GM19351 (cell line): ENCODE measurements around the gene PLEKHA1.

Source experiments
- ATAC-seq: cut with Tn5 transposase; IDR thresholded peaks from one replicate; pipeline ENCODE4 v1.9.1; 2021; ENCODE audit warnings: mild to moderate bottlenecking, moderate library complexity; ENCODE audit not compliant: unreplicated experiment

The PLEKHA1 gene

DNA sequence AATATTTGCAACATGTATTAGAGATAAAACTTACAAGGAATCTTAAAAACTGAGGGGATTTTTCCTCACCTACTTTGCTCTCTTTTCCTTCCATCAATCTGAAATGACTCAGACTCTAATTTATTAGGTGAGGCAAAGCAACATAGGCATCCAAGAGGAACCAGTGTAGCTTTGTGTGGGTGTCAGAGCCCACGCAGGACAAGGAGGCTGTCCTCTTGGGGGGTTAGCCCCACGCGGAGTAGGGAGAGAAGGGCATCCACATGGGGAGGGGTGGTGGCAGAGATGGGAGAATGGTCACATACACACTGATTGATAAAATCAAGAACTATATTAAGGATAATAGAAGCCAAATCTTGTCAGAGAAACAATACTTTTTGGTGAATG, 46.1 kb downstream of the PLEKHA1 start:
- ATAC-seq = no peak

DNA sequence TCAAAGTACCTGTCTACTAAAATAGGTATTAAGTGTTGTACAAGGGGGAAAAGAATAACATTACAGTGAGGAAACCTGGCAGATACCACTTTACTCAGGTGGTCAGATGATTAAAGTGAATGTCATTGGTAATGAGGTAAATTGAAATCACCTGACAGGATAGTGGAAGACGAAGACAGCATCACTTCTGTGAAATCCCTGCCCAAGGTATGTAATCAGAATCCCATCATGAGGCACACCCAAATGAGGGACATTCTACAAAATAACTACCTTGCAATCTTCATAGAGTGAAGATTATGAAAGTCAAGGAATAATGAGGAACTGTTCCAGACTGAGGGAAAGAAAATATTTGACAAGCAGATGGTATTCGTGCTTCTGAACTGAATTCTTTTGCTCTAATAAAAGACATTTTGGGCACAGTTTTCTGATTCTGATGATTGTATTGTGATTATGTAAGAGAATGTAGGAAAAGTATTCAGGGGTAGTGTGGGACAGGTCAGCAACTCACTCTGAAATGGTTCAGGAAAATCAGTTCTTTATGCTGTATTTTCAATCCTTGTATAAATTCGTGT, 46.6 kb downstream of the PLEKHA1 start:
- no peak for ATAC-seq

- ATAC-seq = no peak
These were observed 47.2 kb downstream of the PLEKHA1 start for GRCh38 chr10:122421742-122422141.

- no peak for ATAC-seq
These were observed 47.9 kb downstream of the PLEKHA1 start for GRCh38 chr10:122422266-122422989.

DNA sequence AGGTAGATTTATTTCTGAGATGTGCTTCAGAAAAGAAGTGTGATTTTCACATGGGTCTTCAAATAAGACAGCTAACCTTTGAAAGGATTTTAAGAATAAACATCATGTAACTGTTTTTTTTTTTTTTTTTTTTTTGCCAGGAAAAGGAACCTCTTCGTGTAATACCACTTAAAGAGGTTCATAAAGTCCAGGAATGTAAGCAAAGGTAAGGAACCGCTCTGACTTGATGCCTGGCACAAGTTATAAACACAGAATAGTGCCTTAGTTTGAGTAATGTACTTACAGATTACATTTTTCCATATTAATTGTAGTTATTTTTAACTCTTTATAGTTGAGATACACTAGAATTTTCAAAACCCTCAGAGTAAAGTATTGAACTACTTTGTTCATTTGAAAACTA, 49.6 kb downstream of the PLEKHA1 start:
- no peak for ATAC-seq

DNA sequence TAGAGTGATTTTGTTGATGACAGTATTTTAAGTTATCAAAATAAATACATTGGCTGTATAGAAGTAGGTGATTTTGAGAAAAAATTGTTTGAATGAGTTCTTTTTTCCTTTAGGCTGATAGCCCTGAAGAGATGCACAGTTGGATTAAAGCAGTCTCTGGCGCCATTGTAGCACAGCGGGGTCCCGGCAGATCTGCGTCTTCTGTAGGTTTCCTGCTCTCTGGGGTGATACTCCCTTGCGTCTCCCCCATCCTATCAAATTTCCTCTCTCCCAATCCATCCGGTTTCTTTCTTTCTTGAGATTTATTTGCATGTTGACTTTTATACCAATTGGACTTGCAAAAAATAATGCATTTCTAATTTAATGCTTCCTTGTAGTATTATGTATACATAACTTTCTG, 52.3 kb downstream of the PLEKHA1 start:
- no peak for ATAC-seq

DNA sequence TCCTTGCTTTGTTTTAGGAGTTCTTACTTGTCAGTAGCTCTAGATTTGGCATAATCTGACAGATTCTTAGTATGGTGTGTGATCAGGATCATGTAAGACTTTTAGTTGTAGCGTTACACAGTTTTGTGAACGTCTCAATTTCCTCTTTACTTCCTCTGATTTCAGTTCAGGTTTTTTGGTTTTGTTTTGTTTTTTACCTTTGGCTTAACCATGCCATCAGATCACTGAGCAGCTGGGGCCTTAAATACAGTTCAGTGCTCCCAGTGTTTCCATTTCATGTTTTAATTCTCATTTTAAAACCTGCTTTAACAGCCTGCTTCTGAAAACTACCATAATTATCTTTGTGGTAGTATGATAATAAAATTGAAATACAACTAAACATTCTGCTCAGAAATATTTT, 52.8 kb downstream of the PLEKHA1 start:
- ATAC-seq = no peak

GRCh38 chr10:122435212-122435827, 60.8 kb downstream of the PLEKHA1 start:
- no peak for ATAC-seq

GRCh38 chr10:122441961-122442360, 67.5 kb downstream of the PLEKHA1 start:
- ATAC-seq = no peak

GRCh38 chr10:122445469-122445868, 71.0 kb downstream of the PLEKHA1 start:
- ATAC-seq = no peak

DNA sequence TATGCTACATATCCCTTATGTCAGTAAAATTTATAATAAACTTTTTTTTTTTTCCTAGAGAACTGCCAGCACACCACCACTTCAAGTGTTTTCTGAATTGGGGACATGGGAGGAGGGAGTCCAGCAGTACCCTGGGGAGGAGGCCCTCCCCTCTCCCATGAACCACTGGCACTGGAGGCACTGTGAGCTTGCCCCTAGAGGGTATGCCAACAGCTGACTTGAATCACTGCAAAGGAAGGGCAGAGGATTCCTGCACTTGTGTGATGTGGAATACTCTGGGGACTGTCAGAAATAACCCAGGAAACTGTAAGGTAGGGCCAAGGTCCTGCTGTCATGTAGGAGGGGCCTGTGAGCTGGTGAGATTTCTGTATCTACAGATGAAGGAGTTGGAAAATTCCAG, 71.4 kb downstream of the PLEKHA1 start:
- ATAC-seq = no peak

- no peak for ATAC-seq
These were observed 72.3 kb downstream of the PLEKHA1 start for GRCh38 chr10:122446668-122447423.

GRCh38 chr10:122448600-122448999, 74.1 kb downstream of the PLEKHA1 start:
- ATAC-seq = no peak

- ATAC-seq = no peak
These were observed 74.6 kb downstream of the PLEKHA1 start for GRCh38 chr10:122449153-122449552.

- ATAC-seq = no peak
These were observed 76.0 kb downstream of the PLEKHA1 start for GRCh38 chr10:122450353-122450990.

GRCh38 chr10:122454071-122454470, 79.6 kb downstream of the PLEKHA1 start:
- ATAC-seq = no peak

- no peak for ATAC-seq
These were observed 80.1 kb downstream of the PLEKHA1 start, which contains the start of gene ARMS2 for GRCh38 chr10:122454603-122455080. TSS of gene ARMS2 (plus strand) at chr10:122454653. CDS start at chr10:122454728, 75 bp downstream.

- ATAC-seq = no peak
These were observed 81.0 kb downstream of the PLEKHA1 start for GRCh38 chr10:122455376-122456079.

DNA sequence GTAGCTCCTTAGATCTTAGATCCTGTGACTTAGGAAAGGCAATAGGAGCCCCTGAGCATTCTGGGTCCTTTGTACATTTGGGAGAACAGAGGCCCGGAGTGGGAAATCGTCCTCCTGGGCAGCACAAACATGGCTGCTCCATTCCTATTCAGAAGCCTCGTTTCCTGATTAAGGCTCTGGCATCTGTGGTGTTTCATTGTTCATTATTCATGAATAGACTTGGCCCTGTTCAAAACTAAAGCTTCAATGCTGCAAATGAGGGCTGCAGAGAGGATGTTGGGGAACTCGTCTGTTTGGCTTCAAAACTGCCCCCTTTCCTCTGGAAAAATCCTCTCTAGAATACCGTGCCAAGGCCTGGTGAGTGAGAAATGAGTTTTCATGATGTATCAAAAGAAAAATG, 83.4 kb downstream of the PLEKHA1 start:
- ATAC-seq = no peak

DNA sequence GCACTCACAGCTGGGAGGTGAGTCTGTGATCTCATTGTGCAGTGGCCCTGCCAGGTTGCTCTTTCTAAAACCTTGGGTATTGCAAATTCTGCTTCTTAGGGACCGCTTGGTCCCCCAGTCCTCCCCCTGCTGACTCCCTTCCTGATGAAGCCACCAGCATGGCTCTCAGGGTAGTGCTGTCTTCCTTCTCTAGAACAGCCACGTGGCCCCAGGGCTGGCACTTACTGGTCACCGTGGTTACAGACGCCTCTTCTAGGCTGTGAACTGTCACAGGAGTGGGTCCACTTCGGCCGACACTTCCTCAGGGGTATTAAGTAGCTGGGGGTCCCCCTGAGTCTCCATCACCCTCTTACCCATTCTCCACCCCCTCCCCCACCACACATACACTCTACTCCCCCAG, 84.2 kb downstream of the PLEKHA1 start:
- no peak for ATAC-seq
